CD4-positive, alpha-beta T cell treated with Interferon gamma for 1 hour (primary cell): Measurements from ENCODE around the gene METTL1.
A peak's percentile ranks its signal among the peaks of the same experiment; 100 is the strongest.
"Not testable (repeated sequence)": the region's sequence is repeated elsewhere in the genome, so short reads cannot be mapped to it uniquely, and the experiment has no call there.

Experiments
- DNase-seq: peaks from one replicate; pipeline ENCODE4 v3.0.0-alpha.2; 2020

Gene METTL1

DNA sequence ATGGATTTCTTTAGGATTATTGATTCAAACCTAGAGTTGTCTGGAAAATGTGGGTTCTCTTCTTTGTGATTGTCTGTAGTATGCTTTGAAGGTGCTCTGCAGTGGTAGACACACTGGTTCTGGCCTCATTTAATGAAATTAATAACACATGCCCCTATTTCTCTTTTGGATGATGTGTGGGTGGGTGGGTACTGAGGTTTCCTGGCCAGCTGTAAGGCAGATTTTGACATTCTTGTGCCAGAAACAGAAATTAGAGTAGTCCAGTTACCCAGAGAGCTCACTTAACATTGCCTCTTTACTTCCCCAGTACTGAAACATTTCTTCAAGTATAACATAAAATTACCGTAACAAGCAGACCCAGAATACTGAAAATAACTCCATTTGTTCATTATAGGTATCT is 25.1 kb upstream of the METTL1 start:
- no peak for DNase-seq

DNA sequence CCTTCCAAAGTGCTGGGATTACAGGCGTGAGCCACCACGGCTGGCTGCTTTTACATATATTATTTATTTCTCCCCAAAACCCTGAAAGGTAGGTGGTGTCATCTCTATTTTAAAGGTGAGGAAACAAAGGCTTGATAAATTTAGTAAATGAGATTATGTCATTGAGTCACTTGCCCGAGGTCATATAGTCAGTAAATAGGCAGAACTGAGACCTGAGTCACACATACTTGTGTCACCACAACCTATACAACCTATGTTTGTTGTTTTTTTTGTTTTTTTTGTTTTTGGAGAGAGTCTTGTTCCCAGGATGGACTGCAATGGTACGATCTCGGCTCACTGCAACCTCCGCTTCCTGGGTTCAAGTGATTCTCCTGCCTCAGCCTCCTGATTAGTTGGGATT is 23.4 kb upstream of the METTL1 start:
- no peak for DNase-seq

DNA sequence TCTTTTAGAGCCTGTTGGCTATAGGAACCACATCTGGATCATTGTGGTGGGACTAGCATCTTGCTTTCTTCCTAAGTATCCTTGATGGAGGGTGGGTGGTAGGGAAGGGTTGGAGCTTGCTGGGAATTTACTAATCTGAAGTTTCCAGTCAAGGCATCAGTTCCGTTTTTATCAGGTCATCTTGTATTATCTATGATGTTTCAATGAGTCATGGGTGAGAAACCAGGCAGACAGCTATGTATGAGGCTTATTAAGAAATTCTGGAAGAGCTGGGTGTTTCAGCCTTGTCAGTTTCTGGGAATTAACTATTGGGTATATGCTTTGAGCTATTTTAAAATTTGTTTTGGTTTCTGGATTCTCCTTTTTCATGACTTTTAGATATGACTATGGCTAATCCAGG is 22.0 kb upstream of the METTL1 start:
- DNase-seq: no peak

DNA sequence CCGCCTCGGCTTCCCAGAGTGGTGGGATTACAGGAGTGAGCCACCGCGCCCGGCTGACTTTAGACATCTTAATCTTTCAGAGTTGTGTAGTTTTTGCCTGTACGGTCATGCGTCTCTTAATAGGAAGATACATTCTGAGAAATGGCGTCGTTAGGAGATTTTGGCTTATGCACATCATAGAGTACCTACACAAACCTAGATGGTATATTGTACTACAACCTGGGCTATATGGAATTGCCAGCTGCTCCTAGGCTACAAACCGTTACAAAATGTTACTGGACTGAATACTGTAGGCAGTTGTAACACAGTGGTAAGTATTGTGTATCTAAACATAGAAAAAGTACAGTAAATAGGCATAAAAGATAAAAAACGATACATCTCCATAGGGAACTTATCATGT is 12.0 kb upstream of the METTL1 start:
- no peak for DNase-seq

DNA sequence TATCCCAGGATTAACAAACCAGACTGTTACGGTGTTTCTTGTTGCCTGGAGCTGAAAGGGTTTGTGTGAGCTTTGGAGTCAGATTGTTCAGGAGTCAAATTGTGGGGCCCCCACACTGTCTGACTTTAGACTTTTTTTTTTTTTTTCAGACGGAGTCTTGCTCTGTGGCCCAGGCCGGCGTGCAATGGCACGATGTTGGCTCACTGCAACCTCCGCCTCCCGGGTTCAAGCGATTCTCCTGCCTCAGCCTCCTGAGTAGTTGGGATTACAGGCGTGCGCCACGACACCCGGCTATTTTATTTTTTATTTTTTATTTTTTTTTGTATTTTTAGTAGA is 11.5 kb upstream of the METTL1 start:
- DNase-seq: no peak

DNA sequence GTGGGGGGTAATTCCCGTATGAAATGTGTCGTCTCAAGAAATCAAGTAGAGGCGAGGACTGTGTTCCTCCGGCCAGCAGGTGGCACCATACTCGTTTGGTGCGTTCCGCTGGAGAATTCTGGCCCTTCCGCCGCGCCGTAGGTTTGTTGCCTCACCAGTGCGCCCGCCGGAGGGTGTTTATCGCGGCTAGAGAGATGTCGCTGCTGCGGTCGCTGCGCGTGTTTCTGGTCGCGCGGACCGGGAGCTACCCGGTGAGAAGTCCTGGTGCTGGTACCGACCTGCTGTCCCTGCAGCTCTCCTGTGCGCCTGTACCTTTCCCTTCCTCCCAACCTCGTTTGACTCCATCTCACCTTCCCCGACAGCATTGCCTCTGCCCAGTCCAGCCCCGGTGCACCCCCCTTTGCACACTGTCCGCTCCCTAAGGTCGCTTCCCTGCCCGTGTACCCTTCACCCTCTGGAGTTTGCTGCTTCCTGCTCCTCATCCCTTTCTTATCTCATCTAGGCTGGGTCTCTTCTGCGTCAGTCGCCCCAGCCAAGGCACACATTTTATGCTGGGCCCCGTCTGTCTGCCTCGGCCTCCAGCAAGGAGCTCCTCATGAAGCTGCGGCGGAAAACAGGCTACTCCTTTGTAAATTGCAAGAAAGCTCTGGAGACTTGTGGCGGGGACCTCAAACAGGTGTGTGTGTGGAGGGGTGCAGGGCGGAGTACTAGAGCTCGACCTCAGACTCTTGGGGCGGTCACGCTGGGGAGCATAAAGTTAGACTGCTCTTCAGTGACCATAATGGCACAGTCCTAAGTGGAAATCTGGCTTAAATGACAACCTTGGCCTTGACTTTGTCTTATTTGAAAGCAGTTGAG is 10.9 kb upstream of the METTL1 start, which contains the start of gene TSFM:
Gene TSFM (plus strand): TSS at position 180 of the 858 bp plus-strand sequence. CDS start 15 bp downstream, at position 195.
- DNase-seq: peak; percentile 92

DNA sequence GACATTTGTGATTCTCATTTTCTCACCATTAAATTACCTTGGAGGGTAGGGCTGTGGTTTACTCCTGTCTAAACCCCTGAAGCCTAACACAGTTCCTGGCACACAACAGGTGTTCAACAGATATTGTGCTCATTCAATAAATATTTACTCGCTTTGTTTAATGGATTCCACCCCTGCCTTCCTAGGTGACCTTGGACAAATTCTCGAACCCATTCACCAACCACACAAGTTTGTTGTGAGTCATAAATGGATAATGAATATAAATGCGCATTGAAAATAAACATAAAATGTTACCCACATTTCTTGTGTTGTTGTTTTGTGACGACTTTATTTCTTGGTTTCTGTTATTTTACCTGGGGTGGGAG is 10.3 kb upstream of the METTL1 start:
- no peak for DNase-seq

DNA sequence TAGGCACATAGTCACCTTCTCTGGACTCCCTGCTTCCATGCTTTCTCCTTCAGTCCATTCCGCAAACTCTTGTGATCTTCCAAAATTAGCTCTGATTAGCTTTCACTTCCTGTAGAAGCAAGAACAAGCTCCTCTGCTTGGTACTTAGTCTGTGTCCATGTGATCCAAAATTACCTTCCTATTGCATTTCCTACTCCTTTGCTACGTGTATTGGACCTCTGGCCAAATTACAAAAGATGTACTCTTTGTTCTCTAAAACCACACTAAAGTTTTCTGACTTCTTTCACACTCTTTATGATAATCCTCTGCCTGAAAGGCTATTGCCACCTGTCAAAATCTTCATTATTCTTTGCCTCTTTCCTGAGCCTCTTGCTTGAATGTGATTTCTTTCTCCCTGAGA is 9.9 kb upstream of the METTL1 start:
- DNase-seq: no peak

DNA sequence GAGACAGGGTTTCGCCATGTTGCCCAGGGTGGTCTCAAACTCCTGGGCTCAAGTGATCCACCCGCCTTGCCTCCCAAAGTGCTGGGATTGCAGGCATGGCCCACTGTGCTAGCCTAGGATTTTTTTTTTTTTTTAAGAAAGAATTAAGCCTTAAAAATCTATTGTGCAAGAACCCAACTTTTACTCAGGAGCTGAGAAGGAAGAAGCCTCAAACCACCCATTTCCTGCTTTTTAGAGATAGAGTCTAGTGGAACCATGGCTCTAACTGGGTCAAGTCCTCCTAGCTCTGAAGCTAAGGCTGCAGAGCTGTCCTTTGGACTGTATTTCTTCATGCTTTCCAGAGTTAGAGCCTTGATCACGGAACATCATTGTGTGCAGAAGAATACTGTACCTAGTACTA is 9.3 kb upstream of the METTL1 start:
- no peak for DNase-seq

DNA sequence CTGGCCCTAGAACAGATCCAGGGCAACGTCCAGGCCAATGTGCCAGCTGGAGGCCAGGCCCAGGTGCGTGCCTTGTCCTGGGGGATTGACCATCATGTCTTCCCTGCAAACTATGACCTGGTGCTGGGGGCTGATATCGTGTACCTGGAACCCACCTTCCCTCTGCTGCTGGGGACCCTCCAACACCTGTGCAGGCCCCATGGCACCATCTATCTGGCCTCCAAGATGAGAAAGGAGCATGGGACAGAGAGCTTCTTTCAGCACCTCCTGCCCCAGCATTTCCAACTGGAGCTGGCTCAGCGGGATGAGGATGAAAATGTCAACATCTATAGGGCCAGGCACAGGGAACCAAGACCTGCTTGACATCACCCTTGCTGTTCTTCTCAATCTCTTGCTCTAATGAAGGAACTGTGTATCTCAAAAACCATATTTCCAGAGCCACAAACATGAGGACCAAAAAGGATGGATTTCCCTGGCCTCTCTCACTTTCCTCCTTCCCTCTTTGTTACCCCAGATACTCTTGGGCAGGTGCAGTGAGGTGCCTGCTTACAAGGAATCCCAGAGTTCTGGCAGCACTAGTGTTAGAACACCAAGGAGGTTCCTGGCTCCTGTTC is 8.5 kb upstream of the METTL1 start:
- DNase-seq: no peak

DNA sequence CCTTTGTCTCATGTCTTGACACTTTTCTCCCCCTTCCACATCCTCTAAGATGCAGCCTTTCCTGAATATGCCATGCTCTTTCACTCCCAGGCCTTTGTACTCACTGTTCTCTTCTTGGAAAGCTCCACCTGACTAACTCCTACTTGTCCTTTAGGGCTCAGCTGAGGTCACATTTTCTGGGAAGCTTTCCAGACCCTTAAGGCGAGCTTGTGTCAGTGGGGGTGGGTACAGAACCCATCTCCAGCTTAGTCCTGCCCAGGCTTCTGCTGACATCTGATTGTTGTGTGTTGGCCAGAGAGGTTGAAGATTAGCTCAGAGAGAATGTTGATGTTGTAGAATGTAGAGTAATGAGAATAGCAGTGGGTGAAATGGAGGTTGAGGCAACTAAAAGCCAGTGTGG is 7.8 kb upstream of the METTL1 start:
- no peak for DNase-seq

DNA sequence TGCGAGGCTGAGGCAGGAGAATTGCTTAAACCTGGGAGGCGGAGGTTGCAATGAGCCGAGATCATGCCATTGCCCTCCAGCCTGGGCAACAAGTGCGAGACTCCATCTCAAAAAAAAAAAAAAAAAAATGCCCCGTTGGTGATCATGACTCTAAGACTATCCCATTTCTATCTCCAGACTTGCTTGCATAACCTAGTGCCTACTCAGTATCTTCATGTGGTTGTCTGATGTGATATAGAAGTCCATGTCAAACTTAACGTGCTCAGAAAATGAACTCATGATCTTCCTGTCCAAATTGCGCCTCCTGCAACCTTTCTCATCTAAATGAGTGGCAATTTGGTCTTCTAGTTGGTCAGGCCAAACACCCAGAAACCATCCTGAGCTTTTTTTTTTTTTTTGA is 6.0 kb upstream of the METTL1 start:
- no peak for DNase-seq

DNA sequence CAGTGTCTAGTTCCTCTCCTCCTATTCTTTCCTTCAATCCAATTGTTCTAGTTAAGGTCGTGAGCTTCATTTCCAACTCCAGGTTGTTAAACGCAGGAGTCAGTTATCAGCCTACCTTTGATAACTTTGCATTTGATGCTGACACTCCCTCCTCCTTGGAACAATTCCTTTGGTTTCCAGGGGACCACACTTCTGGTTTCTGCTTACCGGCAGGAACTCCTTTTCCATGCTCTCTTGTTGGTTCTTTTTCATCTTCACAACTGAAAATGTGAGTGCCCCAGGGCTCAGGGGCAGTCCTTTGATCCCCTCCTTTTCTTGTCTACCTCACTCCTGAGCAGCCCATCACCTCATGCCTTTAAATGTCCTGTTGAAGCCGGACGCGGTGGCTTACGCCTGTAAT is 5.5 kb upstream of the METTL1 start:
- DNase-seq: no peak

DNA sequence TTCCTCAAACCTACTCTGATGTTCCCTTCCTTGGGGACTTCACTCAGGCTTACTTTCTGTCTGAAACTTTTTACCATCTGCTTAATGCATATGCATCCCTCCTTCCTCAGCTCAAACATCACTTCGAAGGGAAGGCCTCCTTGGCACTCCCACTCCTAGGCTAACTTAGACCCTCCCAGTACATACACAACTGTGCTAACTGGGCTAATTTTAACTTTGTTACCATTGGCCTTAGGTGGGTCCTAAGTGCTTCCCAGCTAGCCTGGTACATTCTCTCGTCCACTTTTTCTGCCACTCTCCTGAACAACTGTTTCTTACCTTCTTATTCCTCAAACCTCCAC is 4.3 kb upstream of the METTL1 start:
- no peak for DNase-seq

DNA sequence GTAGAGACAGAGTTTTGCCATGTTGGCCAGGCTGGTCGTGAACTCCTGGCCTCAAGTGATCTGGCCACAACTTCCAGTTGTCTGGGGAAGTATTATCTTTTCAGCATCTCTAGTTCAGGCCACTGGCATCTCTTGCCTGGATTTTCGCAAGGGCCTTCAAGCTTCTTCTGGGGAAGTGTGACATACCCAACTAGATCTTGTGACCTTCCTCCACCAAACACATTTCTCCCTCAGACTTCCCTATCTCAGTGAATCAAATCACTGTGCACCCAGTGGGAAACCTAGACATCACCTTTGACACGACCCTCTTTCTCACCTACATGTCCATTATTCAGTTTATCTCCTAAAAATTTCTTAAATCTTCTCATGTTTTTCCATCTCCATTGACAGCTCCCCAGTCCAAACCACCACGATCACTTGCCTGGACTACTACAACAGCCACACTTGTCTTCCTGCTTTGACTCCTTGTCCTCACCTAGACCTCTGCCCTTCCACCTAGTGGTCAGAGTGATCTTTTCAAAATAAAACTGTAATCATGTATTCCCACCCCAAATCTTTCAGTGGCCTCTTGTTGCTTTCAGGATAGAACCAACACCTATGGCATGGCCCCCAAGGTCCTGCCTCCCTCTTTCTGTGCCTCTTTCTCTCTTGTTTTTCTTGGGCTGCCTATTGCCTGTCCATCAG is 3.8 kb upstream of the METTL1 start:
- DNase-seq: no peak

DNA sequence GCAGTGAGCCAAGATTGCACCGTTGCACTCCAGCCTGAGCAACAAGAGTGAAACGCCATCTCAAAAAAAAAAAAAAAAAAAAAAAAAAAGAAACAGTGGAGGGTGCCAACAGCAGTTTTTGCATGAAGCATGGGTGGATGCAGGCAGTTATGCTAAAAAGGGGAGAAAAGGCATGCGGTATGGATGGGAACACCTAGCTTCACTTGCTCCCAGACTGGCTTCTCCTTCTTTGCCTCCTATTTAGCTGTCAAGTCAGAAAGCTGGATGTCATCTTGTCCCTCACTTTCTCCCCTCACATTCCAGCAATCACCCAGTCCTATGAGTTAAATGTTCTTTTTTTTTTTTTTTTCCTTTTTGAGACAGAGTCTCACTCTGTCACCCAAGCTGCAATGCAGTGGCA is 3.1 kb upstream of the METTL1 start:
- no peak for DNase-seq

DNA sequence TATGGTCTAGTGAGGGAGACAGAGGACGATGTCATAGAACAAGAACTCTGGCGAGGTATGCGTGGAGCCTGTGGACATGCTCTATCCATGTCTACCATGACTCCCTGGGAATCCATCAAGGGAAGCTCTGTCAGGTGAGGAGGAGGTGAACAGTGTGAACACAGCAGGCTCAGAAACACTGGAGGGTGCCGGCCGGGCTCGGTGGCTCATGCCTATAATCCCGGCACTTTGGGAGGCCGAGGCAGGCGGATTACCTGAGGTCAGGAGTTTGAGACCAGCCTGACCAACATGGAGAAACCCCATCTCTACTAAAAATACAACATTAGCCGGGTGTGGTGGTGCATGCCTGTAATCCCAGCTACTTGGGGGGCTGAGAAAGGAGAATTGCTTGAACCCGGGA is 2.7 kb upstream of the METTL1 start:
- DNase-seq: not testable (repeated sequence)

DNA sequence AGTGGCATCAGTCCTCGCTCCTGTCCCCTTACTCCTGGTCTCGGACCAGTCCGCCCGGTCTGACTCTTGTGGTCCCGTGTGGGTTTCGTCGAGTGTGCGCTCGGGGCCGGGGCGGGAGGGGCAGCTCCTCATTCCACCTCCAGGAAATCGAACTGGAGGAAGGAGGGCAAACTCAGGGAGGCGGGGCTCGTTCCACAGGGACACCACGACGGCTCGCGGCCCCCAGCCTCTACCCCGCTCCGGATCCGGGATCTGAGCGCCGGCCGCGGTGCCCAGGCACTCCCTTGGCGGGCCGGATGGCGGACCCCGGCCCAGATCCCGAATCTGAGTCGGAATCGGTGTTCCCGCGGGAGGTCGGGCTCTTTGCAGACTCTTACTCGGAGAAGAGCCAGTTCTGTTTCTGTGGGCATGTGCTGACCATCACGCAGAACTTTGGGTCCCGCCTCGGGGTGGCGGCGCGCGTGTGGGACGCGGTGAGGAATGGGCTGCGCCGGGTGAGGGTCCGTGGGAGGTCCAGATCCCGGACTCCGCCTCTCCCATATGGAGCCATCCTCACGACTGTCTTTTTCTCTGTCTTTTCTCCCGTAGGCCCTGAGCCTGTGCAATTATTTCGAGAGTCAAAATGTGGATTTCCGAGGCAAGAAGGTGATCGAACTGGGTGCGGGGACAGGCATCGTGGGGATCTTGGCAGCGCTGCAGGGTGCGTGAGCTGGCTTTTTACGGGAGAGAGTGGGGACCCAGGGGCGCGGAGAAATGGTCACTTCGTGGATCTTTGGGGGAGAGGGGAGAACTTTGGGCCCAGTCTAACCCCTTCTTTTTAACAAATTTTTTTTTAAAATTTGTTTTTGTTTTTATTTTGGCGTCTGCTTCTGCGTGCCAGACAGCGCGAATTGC is 771 bp upstream of the METTL1 start, which contains the start of gene EEF1AKMT3:
Gene EEF1AKMT3 (plus strand): TSS at position 186 of the 894 bp plus-strand sequence. CDS start 111 bp downstream, at position 297.
- DNase-seq: no peak

DNA sequence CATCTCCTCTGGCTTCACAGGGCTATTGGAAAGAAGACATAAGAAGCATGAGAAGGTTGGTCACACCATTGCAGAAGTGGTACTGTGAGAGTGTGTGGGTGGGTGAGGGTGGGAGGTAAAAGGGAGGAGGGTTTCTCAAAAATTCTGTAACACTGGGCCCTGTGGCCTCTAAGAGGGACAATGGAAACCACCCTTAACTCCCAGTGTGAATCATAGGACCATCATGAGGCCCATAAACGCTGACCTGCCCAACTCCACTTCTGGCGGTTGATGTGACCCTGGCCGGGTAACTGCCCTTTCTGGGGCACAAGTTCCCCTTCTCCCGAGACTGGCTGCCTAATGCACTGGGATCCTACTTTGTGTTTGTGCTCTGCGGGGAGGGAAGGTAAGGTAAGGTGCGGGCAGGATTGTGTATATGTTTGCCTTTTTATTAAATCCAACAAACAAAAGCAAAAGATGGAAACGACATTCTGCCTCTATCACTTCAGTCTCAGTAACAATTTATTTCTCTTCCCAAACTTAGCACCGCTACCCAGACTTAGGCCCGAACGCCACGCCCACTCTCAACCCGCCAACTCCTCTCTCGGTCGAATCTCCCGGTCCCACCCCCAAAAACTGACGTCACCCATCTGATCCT is 551 bp downstream of the METTL1 start:
- peak; percentile 80 for DNase-seq

DNA sequence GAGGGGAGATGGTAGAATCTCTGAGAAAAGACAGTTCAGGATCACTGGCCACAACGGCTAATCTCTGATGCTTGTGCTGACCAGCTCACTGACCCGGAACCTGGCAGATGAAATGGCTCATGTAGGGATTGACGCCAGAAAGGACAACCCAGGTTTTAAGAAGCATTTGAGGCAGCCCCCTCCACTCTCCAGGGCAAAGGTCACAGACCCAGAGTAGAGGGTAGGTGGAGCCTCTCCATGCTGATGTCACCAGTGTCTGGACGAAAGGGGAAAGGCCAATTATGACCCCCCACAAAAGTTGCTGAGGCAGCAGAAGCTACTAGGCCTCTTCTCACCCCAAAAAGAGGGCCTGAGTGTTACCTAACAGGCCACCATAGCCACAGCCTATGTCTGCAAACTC is 1.2 kb downstream of the METTL1 start:
- no peak for DNase-seq

DNA sequence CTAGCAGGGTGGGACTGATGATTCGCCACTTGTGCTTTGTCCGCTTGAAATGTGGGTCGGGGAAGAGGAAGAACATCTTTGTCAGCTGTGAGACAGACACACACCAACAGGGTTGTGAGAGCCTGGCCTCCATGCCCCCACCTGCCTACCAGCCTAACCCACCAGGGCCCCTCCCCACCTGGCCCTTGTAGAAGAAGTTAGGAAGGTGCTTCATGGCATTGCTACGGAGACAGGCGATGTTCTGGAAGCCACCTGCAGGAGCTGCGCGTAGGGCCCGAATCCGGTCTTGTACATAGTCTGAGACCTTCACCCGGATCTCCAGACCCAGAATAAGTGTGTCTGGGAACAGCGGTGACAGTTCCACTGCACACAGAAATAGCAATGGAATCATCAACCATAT is 2.3 kb downstream of the METTL1 start:
- DNase-seq: no peak

DNA sequence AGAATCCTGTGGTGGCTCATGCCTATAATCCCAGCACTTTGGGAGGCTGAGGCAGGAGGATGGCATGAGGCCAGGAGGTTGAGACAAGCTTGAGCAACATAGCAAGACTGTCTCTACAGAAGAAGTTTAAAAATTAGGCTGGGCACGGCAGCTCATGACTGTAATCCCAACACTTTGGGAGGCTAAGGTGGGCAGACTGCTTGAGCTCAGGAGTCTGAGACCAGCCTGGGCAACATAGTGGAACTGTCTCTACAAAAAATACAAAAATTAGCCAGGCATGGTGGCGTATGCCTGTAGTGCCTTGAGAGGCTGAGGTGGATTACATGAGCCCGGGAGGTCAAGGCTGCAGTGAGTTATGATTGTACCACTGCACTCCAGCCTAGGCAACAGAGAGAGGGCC is 4.0 kb downstream of the METTL1 start:
- DNase-seq: no peak

DNA sequence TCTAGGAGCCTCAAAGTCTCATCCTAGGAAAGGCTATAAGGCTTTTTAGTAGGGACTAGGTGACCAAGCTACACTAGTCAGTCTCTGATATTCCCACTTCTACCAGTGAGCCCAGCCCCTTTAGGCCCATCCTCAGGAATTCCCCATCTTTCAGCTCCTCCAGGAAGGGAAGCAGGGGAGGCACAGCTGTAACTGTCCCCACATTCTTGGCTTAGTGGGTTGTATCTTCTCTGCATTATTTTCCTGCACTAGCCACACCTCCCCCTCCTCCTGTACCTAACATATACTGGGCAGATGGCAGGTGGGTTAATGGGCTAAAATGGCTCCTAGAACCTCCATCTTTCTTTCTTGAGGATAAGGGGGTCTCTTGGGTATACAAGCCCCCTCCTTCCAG is 4.6 kb downstream of the METTL1 start:
- no peak for DNase-seq
